Endodermal cell (in vitro differentiated cells): ENCODE data around the gene DERL2. TPM values are rescaled to one million over a fixed set of nuclear protein-coding genes. Genes with fewer than 3 reads are reported as not detected.
A peak's percentile ranks its signal among the peaks of the same experiment; 100 is the strongest.

ENCODE experiments used
- DNase-seq: peaks from one replicate; pipeline ENCODE4 v3.0.0-alpha.2; 2017
- H3K27ac ChIP-seq: 2 replicates; pipeline ENCODE4 v1.5.1; 2013; ENCODE audit warnings: mild to moderate bottlenecking, low read depth, low read length, moderate library complexity
- H3K27me3 ChIP-seq: 2 replicates; pipeline ENCODE4 v1.6.1; 2013; ENCODE audit warnings: mild to moderate bottlenecking, low read length, moderate library complexity; ENCODE audit not compliant: insufficient read depth, control insufficient read depth, poor library complexity, severe bottlenecking
- H3K36me3 ChIP-seq: 2 replicates; pipeline ENCODE4 v1.7.0; 2013; ENCODE audit warnings: mild to moderate bottlenecking, low read length, moderate library complexity; ENCODE audit not compliant: control insufficient read depth, insufficient read depth
- H3K4me1 ChIP-seq: one replicate; pipeline ENCODE4 v1.7.0; 2013; ENCODE audit warnings: low read length; ENCODE audit not compliant: control insufficient read depth, insufficient read depth
- H3K4me3 ChIP-seq: 2 replicates; pipeline ENCODE4 v1.5.1; 2013; ENCODE audit warnings: mild to moderate bottlenecking, low read length, moderate library complexity
- H3K9ac ChIP-seq: 2 replicates; pipeline ENCODE4 v1.6.1; 2013; ENCODE audit warnings: mild to moderate bottlenecking, low read length, moderate library complexity; ENCODE audit not compliant: poor library complexity, severe bottlenecking; ENCODE audit errors: extremely low read depth
- H3K9me3 ChIP-seq: 2 replicates; pipeline ENCODE4 v1.6.1; 2013; ENCODE audit warnings: mild to moderate bottlenecking, low read length, moderate library complexity; ENCODE audit not compliant: control insufficient read depth
- H3K27ac Mint-ChIP-seq: 2 replicates; pipeline ENCODE4 v1.8.0; 2020; ENCODE audit warnings: mixed read lengths
- H3K27me3 Mint-ChIP-seq: 2 replicates; pipeline ENCODE4 v1.8.0; 2021; ENCODE audit warnings: mild to moderate bottlenecking, mixed read lengths; ENCODE audit not compliant: insufficient read depth
- H3K36me3 Mint-ChIP-seq: 2 replicates; pipeline ENCODE4 v1.8.0; 2020; ENCODE audit warnings: low read depth, mixed read lengths
- H3K4me1 Mint-ChIP-seq: 2 replicates; pipeline ENCODE4 v1.8.0; 2020; ENCODE audit warnings: mixed read lengths
- H3K4me3 Mint-ChIP-seq: 2 replicates; pipeline ENCODE4 v1.8.0; 2020; ENCODE audit warnings: mild to moderate bottlenecking, moderate library complexity, mixed read lengths
- H3K9me3 Mint-ChIP-seq: 2 replicates; pipeline ENCODE4 v1.8.0; 2020; ENCODE audit warnings: mild to moderate bottlenecking, mixed read lengths
- CTCF ChIP-seq: fragments of 200-600 bp; sonication (generic); conservative IDR thresholded peaks from 2 replicates; pipeline ENCODE4 v1.5.0; 2021; ENCODE audit warnings: antibody characterized with exemption, mild to moderate bottlenecking
- WGBS, 2 experiments: methylation state at CpG; one replicate each; pipeline versions ENCODE4 v1.1.5 to v1.1.7; 2013; ENCODE audit warnings: missing lambda C conversion rate in 2 of 2, mixed read lengths in 1 of 2; ENCODE audit not compliant: insufficient coverage in 1 of 2, insufficient read length in 1 of 2; 5-methylcytosine and 5-hydroxymethylcytosine counted together
- total RNA-seq, 2 donors: library from RNA; stranded (reverse); fragmentation: NEBNext Ultra II Directional in 1 of 2; extraction: Animal tissue kit (Norgen Biotek cat#: 25700) in 1 of 2; gene quantifications; 2 replicates in 1 of 2; 3 replicates in 1 of 2; pipeline ENCODE4 v1.2.1, GENCODE V29; 2021

Gene DERL2
- total RNA-seq, 2 donors from 2014 or later: 68.0 to 75.1 TPM

DNA sequence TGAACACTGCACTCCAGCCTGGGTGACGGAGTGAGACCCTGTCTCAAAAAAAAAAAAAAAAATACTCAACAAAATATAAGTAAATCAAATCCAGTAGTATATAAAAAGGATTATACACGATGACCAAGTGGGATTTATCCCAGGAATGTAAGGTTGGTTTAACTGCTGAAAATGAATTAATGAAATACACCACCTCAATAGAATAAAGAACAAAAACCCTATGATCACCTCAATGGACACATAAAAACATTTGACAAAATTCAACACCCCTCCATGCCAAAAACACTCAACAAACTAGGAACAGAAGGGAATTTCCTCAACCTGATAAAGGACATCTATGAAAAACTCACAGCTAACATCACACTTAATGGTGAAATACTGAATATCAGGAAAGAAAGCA is 7.0 kb upstream of the DERL2 start:
- H3K36me3 ChIP-seq: peaks cover 30% of the 10 kb centered on the region
- Mint-ChIP-seq H3K36me3 (peaks cover 24% of the 10 kb centered on the region), H3K9me3 (no peaks in the 10 kb centered on the region), H3K4me3 (no peak overlapping the region), H3K27ac (no peak overlapping the region), H3K27me3 (peaks cover 42% of the 10 kb centered on the region), H3K4me1 (no peaks in the 10 kb centered on the region)
- H3K4me3 ChIP-seq: no peak overlapping the region
- no peaks in the 10 kb centered on the region for H3K9me3 ChIP-seq
- no peaks in the 10 kb centered on the region for H3K4me1 ChIP-seq
- H3K9ac ChIP-seq: no peak overlapping the region
- H3K27me3 ChIP-seq: peaks cover 34% of the 10 kb centered on the region
- no peak for DNase-seq
- 83% methylated on average over 1 of the region's 2 CpGs; no CpG with 5 or more reads in 1 of the 2 experiments for WGBS, 2 experiments
- TF ChIP-seq CTCF: no peak
- H3K27ac ChIP-seq: no peak overlapping the region

DNA sequence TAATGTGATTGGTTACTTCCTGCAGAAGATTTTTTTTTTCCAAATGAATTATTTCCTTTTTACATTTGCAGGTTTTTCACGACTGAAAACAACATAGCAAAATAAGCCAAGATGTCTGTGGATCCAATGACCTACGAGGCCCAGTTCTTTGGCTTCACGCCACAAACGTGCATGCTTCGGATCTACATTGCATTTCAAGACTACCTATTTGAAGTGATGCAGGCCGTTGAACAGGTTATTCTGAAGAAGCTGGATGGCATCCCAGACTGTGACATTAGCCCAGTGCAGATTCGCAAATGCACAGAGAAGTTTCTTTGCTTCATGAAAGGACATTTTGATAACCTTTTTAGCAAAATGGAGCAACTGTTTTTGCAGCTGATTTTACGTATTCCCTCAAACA is 2.8 kb upstream of the DERL2 start:
- peaks cover 12% of the 10 kb centered on the region for H3K4me1 Mint-ChIP-seq
- peaks cover 44% of the 10 kb centered on the region for H3K36me3 Mint-ChIP-seq
- no peak for TF ChIP-seq CTCF
- H3K27me3 Mint-ChIP-seq: peaks cover 4% of the 10 kb centered on the region
- no peak overlapping the region for H3K4me3 Mint-ChIP-seq
- H3K27ac Mint-ChIP-seq: no peak overlapping the region
- no peaks in the 10 kb centered on the region for H3K9me3 Mint-ChIP-seq
- H3K27me3 ChIP-seq: no peaks in the 10 kb centered on the region
- no peak for DNase-seq
- no peak overlapping the region for H3K4me3 ChIP-seq
- no peaks in the 10 kb centered on the region for H3K4me1 ChIP-seq
- no peak overlapping the region for H3K9ac ChIP-seq
- H3K27ac ChIP-seq: no peak overlapping the region
- no peaks in the 10 kb centered on the region for H3K9me3 ChIP-seq
- H3K36me3 ChIP-seq: peaks cover 45% of the 10 kb centered on the region
- WGBS, 2 experiments: 95 to 96% methylated on average over 8 of the region's 8 CpGs

- no peaks in the 10 kb centered on the region for H3K9me3 Mint-ChIP-seq
- peak; percentile 100 for DNase-seq
- peak within 1 kb of the TSS; percentile 100 for H3K27ac ChIP-seq
- H3K4me1 ChIP-seq: no peaks in the 10 kb centered on the region
- H3K9me3 ChIP-seq: no peaks in the 10 kb centered on the region
- TF ChIP-seq CTCF: no peak
- peaks cover 12% of the 10 kb centered on the region for H3K4me1 Mint-ChIP-seq
- peak within 1 kb of the TSS; percentile 94 for H3K4me3 Mint-ChIP-seq
- H3K4me3 ChIP-seq: peak within 1 kb of the TSS; percentile 99
- H3K36me3 Mint-ChIP-seq: peaks cover 66% of the 10 kb centered on the region
- H3K27me3 Mint-ChIP-seq: no peaks in the 10 kb centered on the region
- peak within 1 kb of the TSS; percentile 99 for H3K9ac ChIP-seq
- 0 to 2% methylated on average over 20 to 67 of the region's 77 CpGs for WGBS, 2 experiments
- H3K27ac Mint-ChIP-seq: peak within 1 kb of the TSS; percentile 100
- no peaks in the 10 kb centered on the region for H3K27me3 ChIP-seq
- peaks cover 66% of the 10 kb centered on the region for H3K36me3 ChIP-seq
These were observed 487 bp upstream of the DERL2 start, which contains the start of gene MIS12 for GRCh38 chr17:5486206-5487124. Gene MIS12, plus strand, starts transcription at chr17:5486566. Its CDS starts 2,297 bp downstream, at chr17:5488863.
